Mesothelial cell of epicardium (in vitro differentiated cells): Measurements from ENCODE around the gene CACNB4. TPM values are rescaled to one million over a fixed set of nuclear protein-coding genes. Genes with fewer than 3 reads are reported as not detected.
A peak's percentile ranks its signal among the peaks of the same experiment; 100 is the strongest.

Experiments
- DNase-seq, 2 experiments: peaks; one replicate each; pipeline ENCODE4 v3.0.0; 2021; ENCODE audit warnings: low spot score in 2 of 2; ENCODE audit not compliant: unreplicated experiment in 2 of 2
- H3K27ac Mint-ChIP-seq: 2 replicates; pipeline ENCODE4 v1.8.0; 2021; ENCODE audit warnings: mixed read lengths
- H3K27me3 Mint-ChIP-seq: 2 replicates; pipeline ENCODE4 v1.8.0; 2021; ENCODE audit warnings: low read depth, mixed read lengths
- H3K36me3 Mint-ChIP-seq: 2 replicates; pipeline ENCODE4 v1.8.0; 2021; ENCODE audit warnings: mixed read lengths
- H3K4me1 Mint-ChIP-seq: 2 replicates; pipeline ENCODE4 v1.8.0; 2021; ENCODE audit warnings: mixed read lengths
- H3K4me3 Mint-ChIP-seq: 2 replicates; pipeline ENCODE4 v1.8.0; 2021; ENCODE audit warnings: mild to moderate bottlenecking, moderate library complexity, mixed read lengths
- H3K9me3 Mint-ChIP-seq: 2 replicates; pipeline ENCODE4 v1.8.0; 2021; ENCODE audit warnings: mixed read lengths
- total RNA-seq: library from RNA; stranded (reverse); gene quantifications from 3 replicates; pipeline ENCODE4 v1.2.1, GENCODE V29; 2021
- TF ChIP-seq, protein P1 (sequence below): fragments of 200-600 bp; sonication (generic); IDR thresholded peaks from one replicate; pipeline ENCODE4 v1.5.0; 2021; ENCODE audit warnings: antibody characterized with exemption; ENCODE audit not compliant: unreplicated experiment

Gene CACNB4
- total RNA-seq, 1 donor from 2014 or later: 4.1 TPM

GRCh38 chr2:151936626-151937025 lies 162.2 kb downstream of the CACNB4 start:
- no peak overlapping the region for H3K4me3 Mint-ChIP-seq
- H3K4me1 Mint-ChIP-seq: peaks cover 12% of the 10 kb centered on the region
- no peak for DNase-seq
- H3K9me3 Mint-ChIP-seq: peaks cover 8% of the 10 kb centered on the region
- H3K27ac Mint-ChIP-seq: peak overlapping the region; percentile 30
- no peaks in the 10 kb centered on the region for H3K36me3 Mint-ChIP-seq
- TF ChIP-seq, protein P1, sequence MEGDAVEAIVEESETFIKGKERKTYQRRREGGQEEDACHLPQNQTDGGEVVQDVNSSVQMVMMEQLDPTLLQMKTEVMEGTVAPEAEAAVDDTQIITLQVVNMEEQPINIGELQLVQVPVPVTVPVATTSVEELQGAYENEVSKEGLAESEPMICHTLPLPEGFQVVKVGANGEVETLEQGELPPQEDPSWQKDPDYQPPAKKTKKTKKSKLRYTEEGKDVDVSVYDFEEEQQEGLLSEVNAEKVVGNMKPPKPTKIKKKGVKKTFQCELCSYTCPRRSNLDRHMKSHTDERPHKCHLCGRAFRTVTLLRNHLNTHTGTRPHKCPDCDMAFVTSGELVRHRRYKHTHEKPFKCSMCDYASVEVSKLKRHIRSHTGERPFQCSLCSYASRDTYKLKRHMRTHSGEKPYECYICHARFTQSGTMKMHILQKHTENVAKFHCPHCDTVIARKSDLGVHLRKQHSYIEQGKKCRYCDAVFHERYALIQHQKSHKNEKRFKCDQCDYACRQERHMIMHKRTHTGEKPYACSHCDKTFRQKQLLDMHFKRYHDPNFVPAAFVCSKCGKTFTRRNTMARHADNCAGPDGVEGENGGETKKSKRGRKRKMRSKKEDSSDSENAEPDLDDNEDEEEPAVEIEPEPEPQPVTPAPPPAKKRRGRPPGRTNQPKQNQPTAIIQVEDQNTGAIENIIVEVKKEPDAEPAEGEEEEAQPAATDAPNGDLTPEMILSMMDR: no peak
- no peaks in the 10 kb centered on the region for H3K27me3 Mint-ChIP-seq

- Mint-ChIP-seq H3K36me3 (no peaks in the 10 kb centered on the region), H3K4me1 (peaks cover 12% of the 10 kb centered on the region), H3K27ac (no peak overlapping the region), H3K27me3 (peaks cover 5% of the 10 kb centered on the region), H3K9me3 (no peaks in the 10 kb centered on the region), H3K4me3 (no peak overlapping the region)
- TF ChIP-seq, protein P1: no peak
- DNase-seq: no peak
These were observed 165.5 kb downstream of the CACNB4 start for GRCh38 chr2:151933266-151933804.

GRCh38 chr2:151931756-151932155 lies 167.1 kb downstream of the CACNB4 start:
- H3K4me3 Mint-ChIP-seq: no peak overlapping the region

GRCh38 chr2:151931030-151931611 lies 167.7 kb downstream of the CACNB4 start:
- Mint-ChIP-seq H3K4me3 (no peak overlapping the region), H3K36me3 (no peaks in the 10 kb centered on the region), H3K27me3 (peaks cover 20% of the 10 kb centered on the region), H3K4me1 (peaks cover under 1% of the 10 kb centered on the region), H3K9me3 (no peaks in the 10 kb centered on the region), H3K27ac (no peak overlapping the region)
- DNase-seq: no peak
- TF ChIP-seq, protein P1: no peak

More at GRCh38 chr2:151931756-151932155, 167.1 kb downstream of the CACNB4 start:
- Mint-ChIP-seq H3K27ac (no peak overlapping the region), H3K4me1 (peaks cover 7% of the 10 kb centered on the region), H3K9me3 (no peaks in the 10 kb centered on the region), H3K36me3 (no peaks in the 10 kb centered on the region), H3K27me3 (peaks cover 16% of the 10 kb centered on the region)
- TF ChIP-seq, protein P1: no peak
- DNase-seq: no peak

DNA sequence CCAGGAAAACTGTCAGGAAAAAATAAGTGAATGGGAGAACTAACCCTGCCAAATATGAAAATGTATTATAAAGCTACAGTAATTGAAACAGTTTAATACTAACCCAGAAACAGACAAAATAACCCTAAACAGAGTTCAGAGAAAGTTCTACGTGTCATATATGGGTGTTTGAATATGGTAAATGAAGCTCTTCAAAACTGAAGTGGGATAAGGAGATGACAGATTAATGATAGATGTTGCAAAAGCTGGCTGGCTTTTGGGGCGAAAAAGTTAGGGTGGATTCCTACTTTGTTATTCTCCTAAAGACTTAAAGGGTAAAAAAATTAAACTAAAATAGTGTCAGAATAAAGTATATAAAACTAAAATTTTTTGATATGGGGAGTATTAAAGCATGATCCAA lies 168.8 kb downstream of the CACNB4 start:
- DNase-seq: no peak
- H3K9me3 Mint-ChIP-seq: no peaks in the 10 kb centered on the region
- TF ChIP-seq, protein P1: no peak
- no peak overlapping the region for H3K4me3 Mint-ChIP-seq
- H3K36me3 Mint-ChIP-seq: no peaks in the 10 kb centered on the region
- peaks cover 25% of the 10 kb centered on the region for H3K27me3 Mint-ChIP-seq
- H3K4me1 Mint-ChIP-seq: no peaks in the 10 kb centered on the region
- H3K27ac Mint-ChIP-seq: no peak overlapping the region
